ENCODE results near the gene CCDC88A.

- no peak for TF ChIP-seq CTCF (IDR thresholded peaks at IDR 0.05; ENCODE audit: low read depth, low read length)
- no peak for TF ChIP-seq POLR2A (IDR thresholded peaks at IDR 0.05; ENCODE audit: extremely low read depth, insufficient read length)
- no peak for TF ChIP-seq MAX (IDR thresholded peaks at IDR 0.05; ENCODE audit: low read depth, low read length)
These were observed 104.7 kb downstream of the CCDC88A start for GRCh38 chr2:55314985-55315384.
